Smooth muscle cell (in vitro differentiated cells): Measurements from ENCODE around the gene LAP3. TPM values are rescaled to one million over a fixed set of nuclear protein-coding genes. Genes with fewer than 3 reads are reported as not detected.

Source experiments
- DNase-seq: peaks from one replicate; lab custom pipeline; 2025; ENCODE audit not compliant: unreplicated experiment; lab: John Stamatoyannopoulos, UW
- H2AFZ ChIP-seq: fragments of 200-600 bp; sonication (generic); 2 replicates; pipeline ENCODE4 v1.6.0; 2016; ENCODE audit warnings: antibody characterized with exemption, low read depth, mild to moderate bottlenecking
- H3F3A ChIP-seq: fragments of 200-600 bp; sonication (generic); 2 replicates; pipeline ENCODE4 v1.6.0; 2017; ENCODE audit warnings: antibody characterized with exemption, low read depth
- H3K27ac ChIP-seq: fragments of 200-600 bp; sonication (generic); 2 replicates; pipeline ENCODE4 v1.5.1; 2016; ENCODE audit warnings: low read depth, mild to moderate bottlenecking
- H3K27me3 ChIP-seq: fragments of 200-600 bp; sonication (generic); 2 replicates; pipeline ENCODE4 v1.6.1; 2016; ENCODE audit warnings: low read depth, mild to moderate bottlenecking
- H3K36me3 ChIP-seq: fragments of 200-600 bp; sonication (generic); 2 replicates; pipeline ENCODE4 v1.5.1; 2016; ENCODE audit warnings: low read depth
- H3K4me1 ChIP-seq: fragments of 200-600 bp; sonication (generic); 2 replicates; pipeline ENCODE4 v1.5.1; 2016; ENCODE audit warnings: low read depth
- H3K4me2 ChIP-seq: fragments of 200-600 bp; sonication (generic); 2 replicates; pipeline ENCODE4 v1.6.0; 2016; ENCODE audit warnings: mild to moderate bottlenecking
- H3K4me3 ChIP-seq: fragments of 200-600 bp; sonication (generic); 2 replicates; pipeline ENCODE4 v1.5.1; 2016; ENCODE audit warnings: mild to moderate bottlenecking
- H3K79me2 ChIP-seq: fragments of 200-600 bp; sonication (generic); 2 replicates; pipeline ENCODE4 v1.6.0; 2016; ENCODE audit warnings: low read depth, mild to moderate bottlenecking
- H3K9ac ChIP-seq: fragments of 200-600 bp; sonication (generic); 2 replicates; pipeline ENCODE4 v1.6.0; 2016; ENCODE audit warnings: low read depth
- H3K9me3 ChIP-seq: fragments of 200-600 bp; sonication (generic); replicated peaks from 2 replicates; pipeline ENCODE4 v1.5.1; 2016; ENCODE audit warnings: low read depth
- H4K20me1 ChIP-seq: fragments of 200-600 bp; sonication (generic); 2 replicates; pipeline ENCODE4 v1.6.0; 2016; ENCODE audit warnings: low read depth
- WGBS: methylation state at CpG from one replicate; pipeline ENCODE4 v1.1.7; 2016; ENCODE audit warnings: low lambda C conversion rate; 5-methylcytosine and 5-hydroxymethylcytosine counted together
- polyA plus RNA-seq: library from polyadenylated mRNA; unstranded; fragments of >200 nt; fragmentation: Nextera tagmentation; extraction: Ambion mirVana; gene quantifications from 2 replicates; pipeline ENCODE4 v1.2.1, GENCODE V29; 2016
- total RNA-seq: library from RNA; depleted of rRNA; stranded (reverse); fragments of >200 nt; gene quantifications from 2 replicates; pipeline ENCODE4 v1.2.3, GENCODE V29; 2014
- TF ChIP-seq, protein P1 (sequence below): fragments of 200-600 bp; sonication (generic); IDR thresholded peaks from 2 replicates; pipeline ENCODE4 v1.5.1; 2017; ENCODE audit warnings: borderline replicate concordance, mild to moderate bottlenecking, antibody characterized with exemption; ENCODE audit not compliant: insufficient read depth, poor library complexity, severe bottlenecking

The LAP3 gene
- total and polyA plus RNA-seq, 2 experiments from 2014 or later = 29.1 to 38.6 TPM

GRCh38 chr4:17647927-17648326 lies 70.9 kb downstream of the LAP3 start:
- Histone ChIP-seq H3K9me3 (no peaks in the 10 kb centered on the region), H3K4me2 (no peak overlapping the region), H3K9ac (no peak overlapping the region), H3K79me2 (no peaks in the 10 kb centered on the region), H4K20me1 (no peaks in the 10 kb centered on the region), H3K36me3 (no peaks in the 10 kb centered on the region), H3K4me3 (no peak overlapping the region), H3F3A (no peaks in the 10 kb centered on the region), H3K27ac (no peak overlapping the region), H3K4me1 (no peaks in the 10 kb centered on the region), H3K27me3 (no peaks in the 10 kb centered on the region), H2AFZ (no peak overlapping the region)
- no peak for DNase-seq
- 81% methylated on average over 5 of the region's 5 CpGs for WGBS
- TF ChIP-seq, protein P1, sequence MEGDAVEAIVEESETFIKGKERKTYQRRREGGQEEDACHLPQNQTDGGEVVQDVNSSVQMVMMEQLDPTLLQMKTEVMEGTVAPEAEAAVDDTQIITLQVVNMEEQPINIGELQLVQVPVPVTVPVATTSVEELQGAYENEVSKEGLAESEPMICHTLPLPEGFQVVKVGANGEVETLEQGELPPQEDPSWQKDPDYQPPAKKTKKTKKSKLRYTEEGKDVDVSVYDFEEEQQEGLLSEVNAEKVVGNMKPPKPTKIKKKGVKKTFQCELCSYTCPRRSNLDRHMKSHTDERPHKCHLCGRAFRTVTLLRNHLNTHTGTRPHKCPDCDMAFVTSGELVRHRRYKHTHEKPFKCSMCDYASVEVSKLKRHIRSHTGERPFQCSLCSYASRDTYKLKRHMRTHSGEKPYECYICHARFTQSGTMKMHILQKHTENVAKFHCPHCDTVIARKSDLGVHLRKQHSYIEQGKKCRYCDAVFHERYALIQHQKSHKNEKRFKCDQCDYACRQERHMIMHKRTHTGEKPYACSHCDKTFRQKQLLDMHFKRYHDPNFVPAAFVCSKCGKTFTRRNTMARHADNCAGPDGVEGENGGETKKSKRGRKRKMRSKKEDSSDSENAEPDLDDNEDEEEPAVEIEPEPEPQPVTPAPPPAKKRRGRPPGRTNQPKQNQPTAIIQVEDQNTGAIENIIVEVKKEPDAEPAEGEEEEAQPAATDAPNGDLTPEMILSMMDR = no peak

- Histone ChIP-seq H4K20me1 (no peaks in the 10 kb centered on the region), H2AFZ (no peak overlapping the region), H3K9ac (no peak overlapping the region), H3F3A (no peaks in the 10 kb centered on the region), H3K4me2 (no peak overlapping the region), H3K27me3 (no peaks in the 10 kb centered on the region), H3K4me3 (no peak overlapping the region), H3K27ac (no peak overlapping the region), H3K36me3 (no peaks in the 10 kb centered on the region), H3K79me2 (no peaks in the 10 kb centered on the region), H3K9me3 (no peaks in the 10 kb centered on the region), H3K4me1 (no peaks in the 10 kb centered on the region)
- TF ChIP-seq, protein P1 = no peak
- no peak for DNase-seq
- 98% methylated on average over 2 of the region's 2 CpGs for WGBS
These were observed 73.4 kb downstream of the LAP3 start for GRCh38 chr4:17650406-17650805.

DNA sequence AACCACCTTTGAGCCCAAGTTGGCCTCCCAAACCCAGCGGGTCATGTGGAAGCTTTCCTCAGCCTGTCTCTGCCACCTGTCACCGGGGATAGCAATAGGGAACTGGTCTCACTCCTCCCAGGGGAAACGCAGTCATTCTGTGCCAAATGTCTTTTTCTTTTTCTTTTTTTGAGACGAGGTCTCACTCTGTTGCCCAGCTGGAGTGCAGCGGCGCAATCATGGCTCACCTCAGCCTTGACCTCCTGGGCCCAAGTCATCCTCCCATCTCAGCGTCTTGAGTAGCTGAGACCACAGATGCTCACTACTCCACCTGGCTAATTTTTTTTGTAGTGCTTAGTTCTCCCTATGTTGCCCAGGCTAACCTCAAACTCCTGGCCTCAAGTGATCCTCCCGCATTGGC lies 77.7 kb downstream of the LAP3 start:
- Histone ChIP-seq H3K4me2 (no peak overlapping the region), H3F3A (no peaks in the 10 kb centered on the region), H3K36me3 (no peaks in the 10 kb centered on the region), H4K20me1 (no peaks in the 10 kb centered on the region), H3K27ac (no peak overlapping the region), H3K9ac (no peak overlapping the region), H3K4me3 (no peak overlapping the region), H3K4me1 (no peaks in the 10 kb centered on the region), H2AFZ (no peak overlapping the region), H3K9me3 (no peaks in the 10 kb centered on the region), H3K79me2 (no peaks in the 10 kb centered on the region), H3K27me3 (no peaks in the 10 kb centered on the region)
- WGBS = 79% methylated on average over 8 of the region's 8 CpGs
- no peak for DNase-seq
- TF ChIP-seq, protein P1 = no peak

DNA sequence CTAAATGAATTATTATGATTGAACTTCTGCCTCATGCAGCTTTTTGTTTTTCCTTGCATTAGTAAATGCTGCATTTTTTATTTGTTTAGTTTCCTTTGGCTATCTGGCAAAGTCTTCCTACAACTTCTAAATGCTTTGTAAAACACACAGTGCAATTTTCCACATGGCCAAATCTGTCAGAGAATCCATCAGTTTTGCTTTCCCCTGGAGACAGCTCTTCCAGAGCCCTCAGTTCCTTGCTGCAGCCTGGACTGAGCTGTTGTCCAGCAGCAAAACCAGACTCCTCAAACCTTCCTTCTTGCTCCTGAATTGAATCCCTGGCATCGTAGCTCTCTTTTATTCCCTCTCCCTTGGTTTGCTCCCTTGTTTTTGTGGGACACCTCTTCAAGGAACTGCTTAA lies 80.1 kb downstream of the LAP3 start:
- H3K4me2 ChIP-seq = no peak overlapping the region
- no peaks in the 10 kb centered on the region for H3K4me1 ChIP-seq
- no peak overlapping the region for H3K4me3 ChIP-seq
- no peak overlapping the region for H2AFZ ChIP-seq
- H3K27ac ChIP-seq = no peak overlapping the region
- no peak overlapping the region for H3K9ac ChIP-seq
- H4K20me1 ChIP-seq = no peaks in the 10 kb centered on the region
- TF ChIP-seq, protein P1 = no peak
- DNase-seq = no peak
- H3K9me3 ChIP-seq = no peaks in the 10 kb centered on the region
- no peaks in the 10 kb centered on the region for H3K27me3 ChIP-seq
- H3K79me2 ChIP-seq = no peaks in the 10 kb centered on the region
- no peaks in the 10 kb centered on the region for H3K36me3 ChIP-seq
- H3F3A ChIP-seq = no peaks in the 10 kb centered on the region
- WGBS = 92% methylated on average over 1 of the region's 1 CpG
